ENCODE measurements around the gene ZBTB20. TPM values are rescaled to one million over a fixed set of nuclear protein-coding genes. Genes with fewer than 3 reads are reported as not detected.

The ZBTB20 gene
- total and polyA plus RNA-seq, 9 donors, result 4.3 to 160 (median 107) TPM

- no peak overlapping the region for H3K4me3 ChIP-seq
- intact Hi-C loops (cut with DNase I), result no loop called here
- no peak overlapping the region for H3K27ac ChIP-seq
- H3K9me3 ChIP-seq, result no peaks in the 10 kb centered on the region
- H3K4me1 ChIP-seq (ENCODE audit: insufficient read depth), result peaks cover 4% of the 10 kb centered on the region
- H3K27me3 ChIP-seq, result no peaks in the 10 kb centered on the region
- no peak for DNase-seq
- TF ChIP-seq POLR2A (IDR thresholded peaks at IDR 0.05) (no peak), EP300 (IDR thresholded peaks at IDR 0.05) (no peak)
- TF ChIP-seq, protein P1, sequence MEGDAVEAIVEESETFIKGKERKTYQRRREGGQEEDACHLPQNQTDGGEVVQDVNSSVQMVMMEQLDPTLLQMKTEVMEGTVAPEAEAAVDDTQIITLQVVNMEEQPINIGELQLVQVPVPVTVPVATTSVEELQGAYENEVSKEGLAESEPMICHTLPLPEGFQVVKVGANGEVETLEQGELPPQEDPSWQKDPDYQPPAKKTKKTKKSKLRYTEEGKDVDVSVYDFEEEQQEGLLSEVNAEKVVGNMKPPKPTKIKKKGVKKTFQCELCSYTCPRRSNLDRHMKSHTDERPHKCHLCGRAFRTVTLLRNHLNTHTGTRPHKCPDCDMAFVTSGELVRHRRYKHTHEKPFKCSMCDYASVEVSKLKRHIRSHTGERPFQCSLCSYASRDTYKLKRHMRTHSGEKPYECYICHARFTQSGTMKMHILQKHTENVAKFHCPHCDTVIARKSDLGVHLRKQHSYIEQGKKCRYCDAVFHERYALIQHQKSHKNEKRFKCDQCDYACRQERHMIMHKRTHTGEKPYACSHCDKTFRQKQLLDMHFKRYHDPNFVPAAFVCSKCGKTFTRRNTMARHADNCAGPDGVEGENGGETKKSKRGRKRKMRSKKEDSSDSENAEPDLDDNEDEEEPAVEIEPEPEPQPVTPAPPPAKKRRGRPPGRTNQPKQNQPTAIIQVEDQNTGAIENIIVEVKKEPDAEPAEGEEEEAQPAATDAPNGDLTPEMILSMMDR (IDR thresholded peaks at IDR 0.05), result no peak
- no peaks in the 10 kb centered on the region for H3K36me3 ChIP-seq
- 63 to 67% (median 64%) methylated on average over 2 of the region's 2 CpGs for WGBS, 3 donors
Observed at GRCh38 chr3:114499976-114500375, 647.1 kb downstream of the ZBTB20 start.

DNA sequence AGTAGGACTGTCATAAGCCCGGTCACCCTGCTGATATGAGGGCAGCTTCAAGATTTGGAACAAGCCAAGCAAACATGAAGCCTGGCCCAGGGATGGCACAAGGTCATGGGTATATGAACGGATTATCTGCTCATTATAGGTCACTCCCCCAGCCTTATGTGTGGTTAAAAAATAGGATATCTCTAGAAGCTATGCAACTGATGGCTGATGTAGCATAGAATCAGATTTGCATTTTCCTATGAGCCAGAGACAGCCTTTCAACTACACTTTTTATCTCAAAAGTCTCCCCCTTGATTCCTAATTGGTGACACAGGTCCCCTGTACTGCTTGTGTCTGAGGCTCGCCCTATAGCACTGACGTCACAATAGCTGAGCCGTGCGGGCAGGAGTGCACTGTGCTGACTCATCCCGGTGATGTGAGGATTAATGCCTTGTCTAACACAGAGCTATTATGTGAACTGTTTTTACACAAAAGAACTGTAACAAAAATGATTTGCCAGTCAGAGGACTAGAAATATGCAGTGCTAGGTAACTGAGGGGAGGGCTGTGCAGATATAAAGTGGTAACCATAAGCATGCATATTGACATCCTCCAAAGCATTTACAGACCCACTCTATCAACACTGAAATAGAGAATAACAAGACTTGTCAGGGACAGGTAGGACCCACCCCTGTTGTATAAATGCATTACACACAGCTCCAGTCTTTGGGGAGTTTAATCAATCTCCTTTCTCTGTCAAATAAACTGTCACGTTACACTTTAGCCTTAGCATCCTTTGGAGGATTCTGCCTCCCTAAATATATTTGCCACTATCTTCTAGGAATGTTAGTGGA, 648.3 kb downstream of the ZBTB20 start:
- Histone ChIP-seq H3K27me3 (no peaks in the 10 kb centered on the region), H3K9me3 (no peaks in the 10 kb centered on the region), H3K4me3 (no peak overlapping the region), H3K36me3 (no peaks in the 10 kb centered on the region), H3K4me1 (ENCODE audit: insufficient read depth) (peaks cover 4% of the 10 kb centered on the region), H3K27ac (no peak overlapping the region)
- intact Hi-C loops (cut with DNase I), result no loop called here
- no peak for DNase-seq
- 92% methylated on average over 8 of the region's 8 CpGs for WGBS, 3 donors
- TF ChIP-seq, protein P1 (IDR thresholded peaks at IDR 0.05), result no peak
- TF ChIP-seq POLR2A (IDR thresholded peaks at IDR 0.05) (no peak), EP300 (IDR thresholded peaks at IDR 0.05) (no peak)

DNA sequence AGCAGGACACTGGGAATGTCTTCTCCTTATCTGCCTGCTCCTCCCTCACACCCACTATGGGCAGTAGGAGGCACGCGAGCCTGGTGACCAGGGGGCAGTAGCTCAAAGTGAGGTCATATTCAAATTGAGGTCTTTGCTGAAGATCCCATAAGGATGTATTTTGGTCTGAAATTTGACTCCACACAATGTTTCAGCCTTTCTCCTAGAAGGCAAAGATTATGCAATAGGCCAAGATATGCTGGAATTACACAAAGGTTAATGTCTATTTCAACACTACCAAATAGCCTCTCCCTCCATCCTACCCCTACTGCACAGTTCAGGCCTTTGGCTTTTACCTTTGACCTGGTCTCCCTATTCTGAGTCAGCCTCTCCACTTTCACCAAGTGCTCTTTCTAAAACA, 650.2 kb downstream of the ZBTB20 start:
- TF ChIP-seq EP300 (IDR thresholded peaks at IDR 0.05) (no peak), POLR2A (IDR thresholded peaks at IDR 0.05) (no peak)
- TF ChIP-seq, protein P1 (IDR thresholded peaks at IDR 0.05), result no peak
- 60 to 81% (median 68%) methylated on average over 2 of the region's 2 CpGs for WGBS, 3 donors
- H3K4me1 ChIP-seq (ENCODE audit: insufficient read depth), result peaks cover 4% of the 10 kb centered on the region
- no peak for DNase-seq
- no peaks in the 10 kb centered on the region for H3K27me3 ChIP-seq
- intact Hi-C loops (cut with DNase I), result no loop called here
- no peak overlapping the region for H3K4me3 ChIP-seq
- no peak overlapping the region for H3K27ac ChIP-seq
- no peaks in the 10 kb centered on the region for H3K9me3 ChIP-seq
- no peaks in the 10 kb centered on the region for H3K36me3 ChIP-seq

DNA sequence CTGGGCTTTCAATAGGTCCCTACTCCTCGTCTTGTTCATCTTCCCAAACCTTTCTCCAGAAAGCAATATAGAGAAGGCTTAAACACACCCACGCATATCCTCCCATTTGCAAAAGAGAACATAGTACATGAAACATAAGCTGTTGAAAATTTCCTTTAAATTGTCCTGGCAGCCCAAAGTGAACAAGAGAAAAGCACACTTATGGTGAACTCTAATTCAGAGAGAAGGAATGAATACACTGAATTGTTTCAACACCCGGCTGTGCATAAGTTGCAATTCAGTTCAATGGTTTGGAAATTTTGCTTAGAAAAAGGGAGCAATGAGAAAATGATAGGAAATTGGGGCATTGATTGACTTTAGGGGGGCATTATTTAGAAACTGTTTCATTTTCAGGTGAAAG, 650.6 kb downstream of the ZBTB20 start:
- no peaks in the 10 kb centered on the region for H3K9me3 ChIP-seq
- no peak for TF ChIP-seq EP300 (IDR thresholded peaks at IDR 0.05)
- TF ChIP-seq, protein P1 (IDR thresholded peaks at IDR 0.05), result no peak
- TF ChIP-seq POLR2A (IDR thresholded peaks at IDR 0.05), result no peak
- H3K36me3 ChIP-seq, result no peaks in the 10 kb centered on the region
- no peaks in the 10 kb centered on the region for H3K27me3 ChIP-seq
- intact Hi-C loops (cut with DNase I), result no loop called here
- 91 to 94% (median 92%) methylated on average over 3 of the region's 3 CpGs for WGBS, 3 donors
- H3K27ac ChIP-seq, result no peak overlapping the region
- H3K4me3 ChIP-seq, result no peak overlapping the region
- peaks cover 4% of the 10 kb centered on the region for H3K4me1 ChIP-seq (ENCODE audit: insufficient read depth)
- no peak for DNase-seq
